HCT116 (cell line): ENCODE data around the gene ERICH6. TPM values are rescaled to one million over a fixed set of nuclear protein-coding genes. Genes with fewer than 3 reads are reported as not detected.

Experiments used
- ATAC-seq: fragments of 200-7000 bp; cut with Tn5 transposase; 2 replicates; pipeline ENCODE4 v1.9.1; 2020; ENCODE audit warnings: mild to moderate bottlenecking, moderate library complexity
- BruUV-seq: library from RNA; stranded (reverse); fragments of 400-500 nt; replicated peaks from 2 replicates; lab custom pipeline; 2021; lab: Mats Ljungman, UMichigan
- CTCF ChIA-PET: fragments of 300-600 bp; sonication (Branson Sonifier 250); formaldehyde crosslinking; loops from one replicate; lab custom pipeline; 2021; ENCODE audit warnings: antibody characterized with exemption; lab: Charles Lee
- POLR2A ChIA-PET: fragments of 300-600, 350-600 bp; sonication (Branson Sonifier 250); formaldehyde crosslinking; loops from one replicate; lab custom pipeline; 2021; ENCODE audit warnings: antibody characterized with exemption; lab: Charles Lee
- RAD21 ChIA-PET, 2 experiments: fragments of 300-600 bp; sonication (Branson Sonifier 250); formaldehyde crosslinking; loops; one replicate each; lab custom pipeline; 2023; ENCODE audit warnings: low total read pairs in 2 of 2; ENCODE audit not compliant: uncharacterized antibody in 2 of 2, unreplicated experiment in 2 of 2, low non-redundant PET in 1 of 2; lab: Charles Lee
- DNase-seq: peaks from one replicate; pipeline ENCODE4 v3.0.0-alpha.2; 2010; ENCODE audit warnings: low read depth, low spot score
- H2AFZ ChIP-seq: fragments of 200-600 bp; shearing (Covaris generic), sonication (generic); 2 replicates; pipeline ENCODE4 v1.6.1; 2017; ENCODE audit warnings: low read depth, mixed run types, mixed read lengths, antibody characterized with exemption, low read length; ENCODE audit not compliant: poor library complexity, severe bottlenecking
- H3K27ac ChIP-seq: 2 replicates; pipeline ENCODE4 v1.5.1; 2012; ENCODE audit warnings: low read depth, low read length
- H3K27me3 ChIP-seq: fragments of 200-600 bp; sonication (generic); 2 replicates; pipeline ENCODE4 v1.6.1; 2016; ENCODE audit warnings: mixed run types, low read length, mixed read lengths; ENCODE audit not compliant: insufficient read depth
- H3K36me3 ChIP-seq, 2 experiments: fragments of 200-500 bp in 1 of 2; fragments of 200-600 bp in 1 of 2; sonication (Bioruptor generic) in 1 of 2; sonication (generic) in 1 of 2; 2 replicates each; pipeline versions ENCODE4 v1.5.1 to v1.6.1; 2014 to 2016; ENCODE audit warnings: low read length in 2 of 2, inconsistent platforms in 1 of 2, mixed read lengths in 1 of 2, mixed run types in 1 of 2; ENCODE audit not compliant: insufficient read depth in 2 of 2, control insufficient read depth in 1 of 2
- H3K4me1 ChIP-seq, 2 experiments: fragments of 200-600 bp in 1 of 2; sonication (generic) in 1 of 2; 2 replicates each; pipeline versions ENCODE4 v1.5.1 to v1.6.1; 2012 to 2017; ENCODE audit warnings: low read length in 2 of 2, inconsistent platforms in 1 of 2, mild to moderate bottlenecking in 1 of 2, mixed read lengths in 1 of 2, mixed run types in 1 of 2, moderate library complexity in 1 of 2; ENCODE audit not compliant: insufficient read depth in 2 of 2, control insufficient read depth in 1 of 2
- H3K4me2 ChIP-seq: fragments of 200-600 bp; sonication (generic); 2 replicates; pipeline ENCODE4 v1.6.1; 2017; ENCODE audit warnings: mixed run types, low read length, mixed read lengths
- H3K4me3 ChIP-seq, 2 experiments: fragments of 200-600 bp in 1 of 2; sonication (generic) in 1 of 2; replicated peaks in 1 of 2; 2 replicates each; pipeline ENCODE4 v1.5.1; 2011 to 2016; ENCODE audit warnings: low read length in 2 of 2, control low read depth in 1 of 2, low read depth in 1 of 2, mild to moderate bottlenecking in 1 of 2, mixed read lengths in 1 of 2, mixed run types in 1 of 2
- H3K79me2 ChIP-seq: fragments of 200-600 bp; sonication (generic); 2 replicates; pipeline ENCODE4 v1.6.1; 2017; ENCODE audit warnings: mild to moderate bottlenecking, mixed run types, low read length, moderate library complexity, mixed read lengths; ENCODE audit not compliant: insufficient read depth
- H3K9ac ChIP-seq: fragments of 200-600 bp; sonication (generic); 2 replicates; pipeline ENCODE4 v1.6.1; 2016; ENCODE audit warnings: low read length, mixed read lengths
- H3K9me2 ChIP-seq: fragments of 200-600 bp; sonication (generic), shearing (Covaris generic); 2 replicates; pipeline ENCODE4 v1.6.1; 2017; ENCODE audit warnings: mixed run types, mild to moderate bottlenecking, moderate library complexity; ENCODE audit not compliant: insufficient read depth
- H3K9me3 ChIP-seq, 2 experiments: fragments of 200-500 bp in 1 of 2; fragments of 200-600 bp in 1 of 2; sonication (Bioruptor generic) in 1 of 2; sonication (generic) in 1 of 2; 2 replicates each; pipeline ENCODE4 v1.6.1; 2014 to 2017; ENCODE audit warnings: low read length in 2 of 2, mixed read lengths in 2 of 2, inconsistent platforms in 1 of 2, low read depth in 1 of 2, mild to moderate bottlenecking in 1 of 2, mixed run types in 1 of 2, moderate library complexity in 1 of 2; ENCODE audit not compliant: control insufficient read depth in 1 of 2, insufficient read depth in 1 of 2
- H4K20me1 ChIP-seq: fragments of 200-600 bp; sonication (generic), shearing (Covaris generic); 2 replicates; pipeline ENCODE4 v1.6.1; 2017; ENCODE audit warnings: mixed run types, mild to moderate bottlenecking, moderate library complexity; ENCODE audit not compliant: insufficient read depth
- SIN3A ChIP-seq: IDR thresholded peaks from 2 replicates; pipeline ENCODE4 v1.6.1; 2012; ENCODE audit warnings: low read depth
- TCF7L2 ChIP-seq: IDR thresholded peaks from 2 replicates; pipeline ENCODE4 v1.7.0; 2011; ENCODE audit warnings: borderline replicate concordance, inconsistent platforms; ENCODE audit not compliant: insufficient read depth, insufficient read length; ENCODE audit errors: extremely low read depth
- intact Hi-C: fragments of 100-400 bp; cut with micrococcal nuclease; formaldehyde crosslinking; loops from 2 replicates; pipeline ENCODE4 v1.10.0; 2022
- total RNA-seq: library from RNA; stranded (reverse); gene quantifications from one replicate; pipeline ENCODE4 v1.2.1, GENCODE V29; 2021; ENCODE audit not compliant: unreplicated experiment
- TF ChIP-seq, protein P1 (sequence below), 3 experiments: fragments of 200-600 bp in 1 of 3; sonication (generic) in 1 of 3; IDR thresholded peaks in 2 of 3; conservative IDR thresholded peaks in 1 of 3; 2 replicates each; pipeline ENCODE4 v1.5.1; 2012 to 2017; ENCODE audit warnings: low read depth in 2 of 3, low read length in 2 of 3, antibody characterized with exemption in 1 of 3, borderline replicate concordance in 1 of 3, control low read depth in 1 of 3, mild to moderate bottlenecking in 1 of 3, mixed read lengths in 1 of 3, mixed run types in 1 of 3, moderate library complexity in 1 of 3; ENCODE audit not compliant: insufficient read depth in 1 of 3

The ERICH6 gene
- total RNA-seq, 1 experiment from 2014 or later: not detected

- peaks cover 4% of the 10 kb centered on the region; the same call in 1 of the 2 replicates for H4K20me1 ChIP-seq
- no peaks in the 10 kb centered on the region for H3K9me3 ChIP-seq
- ChIA-PET POLR2A (interaction anchor here (1.4 kb wide), 1 partner anchor 26 kb away, joined by 4 read pairs; the partner anchor contains the start of gene SIAH2), CTCF (interaction anchor here (1.2 kb wide), 1 partner anchor 128 kb away, joined by 3 read pairs; no protein-coding TSS in a partner anchor), RAD21 (no interaction called here)
- no peak overlapping the region for H2AFZ ChIP-seq
- peaks cover 17 to 26% of the 10 kb centered on the region in 2 experiments for H3K4me1 ChIP-seq
- peaks cover 12% of the 10 kb centered on the region; the same call in 1 of the 2 replicates for H3K79me2 ChIP-seq
- H3K4me3 ChIP-seq: no peak overlapping the region
- intact Hi-C loops: no loop called here
- no peak overlapping the region for H3K4me2 ChIP-seq
- no peaks in the 10 kb centered on the region for H3K27me3 ChIP-seq
- BruUV-seq: no TSS peak
- no peaks in the 10 kb centered on the region for H3K9me2 ChIP-seq
- H3K9ac ChIP-seq: no peak overlapping the region
- DNase-seq: no peak
- no peak overlapping the region for H3K27ac ChIP-seq
- ATAC-seq: no peak
- peaks cover 3 to 5% of the 10 kb centered on the region in 2 experiments; a peak in 1 of 4 replicates for H3K36me3 ChIP-seq
- TF ChIP-seq, protein P1, sequence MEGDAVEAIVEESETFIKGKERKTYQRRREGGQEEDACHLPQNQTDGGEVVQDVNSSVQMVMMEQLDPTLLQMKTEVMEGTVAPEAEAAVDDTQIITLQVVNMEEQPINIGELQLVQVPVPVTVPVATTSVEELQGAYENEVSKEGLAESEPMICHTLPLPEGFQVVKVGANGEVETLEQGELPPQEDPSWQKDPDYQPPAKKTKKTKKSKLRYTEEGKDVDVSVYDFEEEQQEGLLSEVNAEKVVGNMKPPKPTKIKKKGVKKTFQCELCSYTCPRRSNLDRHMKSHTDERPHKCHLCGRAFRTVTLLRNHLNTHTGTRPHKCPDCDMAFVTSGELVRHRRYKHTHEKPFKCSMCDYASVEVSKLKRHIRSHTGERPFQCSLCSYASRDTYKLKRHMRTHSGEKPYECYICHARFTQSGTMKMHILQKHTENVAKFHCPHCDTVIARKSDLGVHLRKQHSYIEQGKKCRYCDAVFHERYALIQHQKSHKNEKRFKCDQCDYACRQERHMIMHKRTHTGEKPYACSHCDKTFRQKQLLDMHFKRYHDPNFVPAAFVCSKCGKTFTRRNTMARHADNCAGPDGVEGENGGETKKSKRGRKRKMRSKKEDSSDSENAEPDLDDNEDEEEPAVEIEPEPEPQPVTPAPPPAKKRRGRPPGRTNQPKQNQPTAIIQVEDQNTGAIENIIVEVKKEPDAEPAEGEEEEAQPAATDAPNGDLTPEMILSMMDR (IDR thresholded peaks at IDR 0.05 in 2 of 3, conservative IDR thresholded peaks at IDR 0.05 in 1 of 3; ENCODE audit: borderline replicate concordance in 1 of 3, insufficient read depth in 1 of 3, low read depth in 2 of 3, low read length in 2 of 3): no peak
- TF ChIP-seq SIN3A (no peak), TCF7L2 (peak; percentile 80)
Observed at GRCh38 chr3:150736903-150737832, 33.4 kb upstream of the ERICH6 start.
